Left hindlimb (tissue), 1 donor: ENCODE data around the gene NKX6-1.

ENCODE experiments used
- DNase-seq: peaks from one replicate; pipeline ENCODE4 v3.0.0-alpha.2; 2018

Gene NKX6-1

GRCh38 chr4:84498935-84499623 is at the start of gene NKX6-1:
Gene NKX6-1 (minus strand): TSS chr4:84499292. CDS start chr4:84498228, 1,064 bp downstream.
- peak; percentile 74 for DNase-seq

GRCh38 chr4:84547211-84547610 is 48.1 kb upstream of the NKX6-1 start:
- no peak for DNase-seq

- no peak for DNase-seq
These were observed 46.0 kb upstream of the NKX6-1 start for GRCh38 chr4:84545093-84545492.

GRCh38 chr4:84535901-84536300 is 36.8 kb upstream of the NKX6-1 start:
- DNase-seq, result no peak

GRCh38 chr4:84531689-84532088 is 32.6 kb upstream of the NKX6-1 start:
- DNase-seq, result no peak

- no peak for DNase-seq
These were observed 31.8 kb upstream of the NKX6-1 start for GRCh38 chr4:84530871-84531270.

GRCh38 chr4:84530454-84530853 is 31.4 kb upstream of the NKX6-1 start:
- no peak for DNase-seq

GRCh38 chr4:84529169-84529751 is 30.2 kb upstream of the NKX6-1 start:
- no peak for DNase-seq

- no peak for DNase-seq
These were observed 28.3 kb upstream of the NKX6-1 start for GRCh38 chr4:84527391-84527790.

GRCh38 chr4:84515075-84515474 is 16.0 kb upstream of the NKX6-1 start:
- no peak for DNase-seq

- DNase-seq, result no peak
These were observed 13.2 kb upstream of the NKX6-1 start for GRCh38 chr4:84512277-84512676.

GRCh38 chr4:84511703-84512102 is 12.6 kb upstream of the NKX6-1 start:
- DNase-seq, result no peak

- no peak for DNase-seq
These were observed 8.8 kb upstream of the NKX6-1 start for GRCh38 chr4:84507941-84508340.

GRCh38 chr4:84504821-84505220 is 5.7 kb upstream of the NKX6-1 start:
- no peak for DNase-seq

- peak; percentile 57 for DNase-seq
These were observed 4.7 kb upstream of the NKX6-1 start for GRCh38 chr4:84503495-84504437.

- no peak for DNase-seq
These were observed 3.9 kb upstream of the NKX6-1 start for GRCh38 chr4:84502955-84503373.

- DNase-seq, result no peak
These were observed 3.4 kb upstream of the NKX6-1 start for GRCh38 chr4:84502333-84502954.

GRCh38 chr4:84501721-84502267 is 2.7 kb upstream of the NKX6-1 start:
- DNase-seq, result no peak

GRCh38 chr4:84501202-84501503 is 2.1 kb upstream of the NKX6-1 start:
- no peak for DNase-seq

GRCh38 chr4:84500386-84501201 is 1.5 kb upstream of the NKX6-1 start:
- no peak for DNase-seq

- DNase-seq, result no peak
These were observed 511 bp upstream of the NKX6-1 start for GRCh38 chr4:84499624-84499982.
